ENCODE data around the gene ZNF507. TPM values are rescaled to one million over a fixed set of nuclear protein-coding genes. Genes with fewer than 3 reads are reported as not detected.

The ZNF507 gene
- total RNA-seq, 1 experiment from 2014 or later = 22.5 TPM

- Histone ChIP-seq H3K27me3 (0 out of 2 replicates have a peak, but pooled peaks cover 3% of the 10 kb centered on the region), H3K4me1 (peaks cover 2% of the 10 kb centered on the region), H3K27ac (no peak overlapping the region), H3K9me3 (replicated peaks) (no peaks in the 10 kb centered on the region), H3K36me3 (no peaks in the 10 kb centered on the region), H3K4me3 (no peak overlapping the region)
- peak in 1 of 2 experiments; percentile 34 for DNase-seq
These were observed 20.7 kb upstream of the ZNF507 start for GRCh38 chr19:32324631-32325285.

DNA sequence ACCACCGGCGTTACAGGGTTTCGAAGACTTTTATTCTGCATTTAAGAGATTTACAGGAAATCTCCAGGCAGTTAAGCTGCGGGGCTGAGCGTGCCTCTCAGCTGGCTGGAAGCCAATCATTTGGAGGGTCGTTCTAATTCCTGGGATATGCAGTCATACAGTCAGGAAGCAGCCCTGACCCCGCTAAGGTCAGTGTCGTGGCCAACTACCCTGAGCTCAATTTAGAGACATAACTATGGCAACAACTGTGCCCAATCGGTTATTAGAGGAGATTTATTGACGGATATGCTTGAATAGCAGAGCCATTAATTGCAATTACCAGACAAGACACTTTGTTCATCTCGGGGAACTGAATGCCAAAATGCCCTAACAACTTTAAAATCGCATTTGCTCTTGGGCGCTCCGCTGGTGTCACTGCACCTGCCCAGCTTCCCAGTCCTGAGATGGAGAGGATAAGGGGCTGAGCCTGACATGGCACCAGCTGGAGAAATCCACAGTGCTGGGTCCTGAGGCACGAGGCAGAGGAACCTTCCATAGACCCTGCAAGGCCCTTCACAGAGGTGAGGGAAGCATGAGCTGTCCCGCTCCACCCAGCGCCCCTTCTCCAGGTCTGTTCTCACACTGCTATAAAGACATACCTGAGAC lies 15.1 kb upstream of the ZNF507 start:
- no peak overlapping the region; the same call in 1 of the 2 replicates for H3K4me3 ChIP-seq
- no peaks in the 10 kb centered on the region for H3K27me3 ChIP-seq
- H3K36me3 ChIP-seq = no peaks in the 10 kb centered on the region
- DNase-seq = peak; percentile 79
- peaks cover 24% of the 10 kb centered on the region for H3K4me1 ChIP-seq
- no peaks in the 10 kb centered on the region for H3K9me3 ChIP-seq (replicated peaks)
- H3K27ac ChIP-seq = peak overlapping the region; percentile 61

DNA sequence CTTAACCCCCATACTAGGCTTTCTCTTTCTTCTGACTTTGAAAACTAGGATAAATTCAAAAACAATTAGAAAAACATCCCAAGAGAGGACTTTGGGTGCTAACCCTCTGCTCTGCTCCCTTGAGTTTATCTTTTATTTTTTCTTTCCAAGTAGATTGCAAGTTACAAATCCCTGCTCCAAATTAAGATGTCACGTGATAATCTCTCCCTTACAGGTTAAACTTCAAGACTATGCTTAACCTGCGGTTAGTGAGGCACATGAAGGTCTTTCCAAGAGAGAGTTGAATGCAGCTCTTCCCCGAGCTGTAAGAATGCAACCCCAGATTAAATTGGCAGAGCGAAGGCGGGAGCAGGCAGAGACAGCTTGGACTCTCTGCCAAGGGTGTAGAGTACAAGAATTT lies 12.2 kb upstream of the ZNF507 start:
- Histone ChIP-seq H3K9me3 (replicated peaks) (no peaks in the 10 kb centered on the region), H3K36me3 (no peaks in the 10 kb centered on the region), H3K27ac (no peak overlapping the region), H3K4me1 (peaks cover 32% of the 10 kb centered on the region), H3K4me3 (no peak overlapping the region), H3K27me3 (no peaks in the 10 kb centered on the region)
- no peak for DNase-seq

- Histone ChIP-seq H3K4me1 (peaks cover 16% of the 10 kb centered on the region; the same call in 1 of the 2 replicates), H3K27me3 (no peaks in the 10 kb centered on the region), H3K27ac (no peak overlapping the region), H3K36me3 (no peaks in the 10 kb centered on the region), H3K9me3 (replicated peaks) (no peaks in the 10 kb centered on the region), H3K4me3 (peak overlapping the region; percentile 14; the same call in 1 of the 2 replicates)
- peak in 1 of 2 experiments; percentile 38 for DNase-seq
These were observed 8.9 kb upstream of the ZNF507 start for GRCh38 chr19:32336259-32337083.

DNA sequence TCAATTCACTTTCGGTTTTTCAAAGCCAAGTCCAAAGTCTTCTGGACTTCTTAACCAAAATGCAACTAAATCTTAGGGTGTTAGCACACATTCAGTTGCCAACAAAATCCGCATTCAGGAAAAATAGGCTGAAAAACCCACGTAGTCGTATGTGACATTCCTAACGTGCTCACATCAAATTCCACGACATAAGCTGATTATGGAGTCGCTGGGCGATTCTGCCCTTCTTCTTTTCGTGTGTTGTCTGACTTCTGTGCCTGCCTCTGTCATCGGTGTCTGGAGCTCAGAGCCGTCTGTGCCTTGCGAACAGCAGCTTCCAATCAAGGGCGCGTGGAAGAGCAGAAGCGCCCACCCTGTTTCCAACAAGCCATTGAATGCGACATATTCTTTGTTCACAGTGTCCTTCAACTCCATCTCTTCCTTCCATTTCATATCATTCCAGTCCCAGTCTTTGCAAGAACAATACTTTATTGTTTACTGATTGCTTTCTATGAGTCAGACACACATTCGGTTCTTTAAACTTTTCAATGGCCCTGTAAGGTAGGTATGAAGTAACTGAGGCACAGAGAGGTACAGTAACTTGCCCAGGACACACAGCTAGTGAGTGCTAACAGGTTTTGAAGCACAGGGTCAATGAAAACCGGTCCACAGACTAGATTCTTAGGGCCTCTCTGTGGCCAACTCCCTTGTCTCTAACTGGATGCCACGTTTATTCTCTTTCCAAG lies 8.2 kb upstream of the ZNF507 start:
- no peak for DNase-seq
- Histone ChIP-seq H3K4me3 (0 out of 2 replicates have a peak overlapping the region, but pooled peaks have one; percentile 14), H3K27me3 (no peaks in the 10 kb centered on the region), H3K4me1 (peaks cover 9% of the 10 kb centered on the region; the same call in 1 of the 2 replicates), H3K36me3 (no peaks in the 10 kb centered on the region), H3K27ac (no peak overlapping the region), H3K9me3 (replicated peaks) (no peaks in the 10 kb centered on the region)

GRCh38 chr19:32339423-32339822 lies 6.0 kb upstream of the ZNF507 start:
- Histone ChIP-seq H3K9me3 (replicated peaks) (no peaks in the 10 kb centered on the region), H3K36me3 (no peaks in the 10 kb centered on the region)

GRCh38 chr19:32339988-32340874 lies 5.2 kb upstream of the ZNF507 start:
- no peak overlapping the region for H3K27ac ChIP-seq
- no peak overlapping the region for H3K4me3 ChIP-seq
- peaks cover 11% of the 10 kb centered on the region for H3K4me1 ChIP-seq
- no peaks in the 10 kb centered on the region for H3K27me3 ChIP-seq
- H3K36me3 ChIP-seq = no peaks in the 10 kb centered on the region
- peak; percentile 51 to 70 for DNase-seq
- no peaks in the 10 kb centered on the region for H3K9me3 ChIP-seq (replicated peaks)

More at GRCh38 chr19:32339423-32339822, 6.0 kb upstream of the ZNF507 start:
- Histone ChIP-seq H3K4me1 (peaks cover 11% of the 10 kb centered on the region), H3K27me3 (no peaks in the 10 kb centered on the region), H3K4me3 (no peak overlapping the region), H3K27ac (no peak overlapping the region)
- DNase-seq = no peak

DNA sequence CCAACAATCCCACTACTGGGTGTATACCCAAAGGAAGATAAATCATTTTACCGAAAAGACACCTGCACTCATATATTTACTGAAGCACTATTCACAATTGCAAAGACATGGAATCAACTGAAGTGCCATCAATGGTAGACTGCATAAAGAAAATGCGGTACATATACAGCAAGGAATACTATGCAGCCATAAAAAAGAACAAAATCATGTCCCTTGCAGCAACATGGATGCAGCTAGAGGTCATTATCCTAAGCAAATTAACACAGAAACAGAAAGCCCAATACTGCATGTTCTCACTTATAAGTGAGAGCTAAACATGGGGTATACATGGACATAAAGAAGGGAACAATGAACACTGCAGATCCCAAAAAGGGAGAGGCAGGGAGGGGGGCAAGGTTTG lies 2.7 kb upstream of the ZNF507 start:
- DNase-seq = no peak
- peaks cover 3% of the 10 kb centered on the region; the same call in 1 of the 2 replicates for H3K36me3 ChIP-seq
- no peaks in the 10 kb centered on the region for H3K27me3 ChIP-seq
- peaks cover 5% of the 10 kb centered on the region; the same call in 1 of the 2 replicates for H3K4me1 ChIP-seq
- no peak overlapping the region for H3K4me3 ChIP-seq
- no peaks in the 10 kb centered on the region for H3K9me3 ChIP-seq (replicated peaks)
- no peak overlapping the region for H3K27ac ChIP-seq

- no peak overlapping the region for H3K4me3 ChIP-seq
- peaks cover 5% of the 10 kb centered on the region; the same call in 1 of the 2 replicates for H3K4me1 ChIP-seq
- no peak overlapping the region for H3K27ac ChIP-seq
- no peak for DNase-seq
- H3K27me3 ChIP-seq = no peaks in the 10 kb centered on the region
- peaks cover 8% of the 10 kb centered on the region; the same call in 1 of the 2 replicates for H3K36me3 ChIP-seq
- no peaks in the 10 kb centered on the region for H3K9me3 ChIP-seq (replicated peaks)
These were observed 1.7 kb upstream of the ZNF507 start for GRCh38 chr19:32343550-32344262.

- H3K4me1 ChIP-seq = peaks cover 13% of the 10 kb centered on the region
- DNase-seq = no peak
- H3K27me3 ChIP-seq = no peaks in the 10 kb centered on the region
- H3K27ac ChIP-seq = no peak overlapping the region
- peaks cover 27% of the 10 kb centered on the region for H3K36me3 ChIP-seq
- no peaks in the 10 kb centered on the region for H3K9me3 ChIP-seq (replicated peaks)
- H3K4me3 ChIP-seq = peak overlapping the region; percentile 97
These were observed 1.5 kb downstream of the ZNF507 start for GRCh38 chr19:32346901-32347300.

- DNase-seq = no peak
- H3K27me3 ChIP-seq = no peaks in the 10 kb centered on the region
- no peak overlapping the region for H3K4me3 ChIP-seq
- H3K4me1 ChIP-seq = peaks cover 13% of the 10 kb centered on the region
- H3K27ac ChIP-seq = no peak overlapping the region
- H3K9me3 ChIP-seq (replicated peaks) = no peaks in the 10 kb centered on the region
- H3K36me3 ChIP-seq = peaks cover 31% of the 10 kb centered on the region
These were observed 2.2 kb downstream of the ZNF507 start for GRCh38 chr19:32347573-32347972.

GRCh38 chr19:32349051-32349450 lies 3.6 kb downstream of the ZNF507 start:
- Histone ChIP-seq H3K27ac (no peak overlapping the region), H3K4me3 (no peak overlapping the region), H3K36me3 (peaks cover 46% of the 10 kb centered on the region), H3K27me3 (no peaks in the 10 kb centered on the region), H3K9me3 (replicated peaks) (no peaks in the 10 kb centered on the region), H3K4me1 (peaks cover 10% of the 10 kb centered on the region)
- no peak for DNase-seq

Data from SJCRH30 (cell line).